Measurements from ENCODE around the gene SUPT20HL1.
"Not testable (repeated sequence)": the region's sequence is repeated elsewhere in the genome, so short reads cannot be mapped to it uniquely, and the experiment has no call there.

The SUPT20HL1 gene

DNA sequence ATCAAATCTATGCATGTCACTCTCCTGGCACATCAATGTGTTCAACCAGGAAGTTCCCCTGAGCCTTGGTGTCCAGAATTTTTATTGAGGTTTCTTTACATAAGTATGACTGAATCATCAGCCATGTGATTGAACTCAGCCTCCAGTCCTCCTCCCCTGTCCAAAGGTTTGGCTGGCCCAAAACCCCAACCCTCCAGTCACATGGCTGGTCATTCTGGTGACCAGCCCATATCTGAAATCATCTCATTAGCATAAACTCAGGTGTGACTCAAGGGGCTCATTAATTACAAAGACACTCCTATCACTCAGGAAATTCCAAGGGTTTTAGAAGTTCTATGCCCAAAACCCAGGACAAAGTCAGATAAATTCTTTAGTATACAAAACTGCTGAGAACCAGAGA is 26.0 kb upstream of the SUPT20HL1 start:
- Histone ChIP-seq H3K36me3 (ENCODE audit: insufficient read depth, low read length) (no peaks in the 10 kb centered on the region), H3K9me3 (ENCODE audit: insufficient read depth, low read depth, low read length) (no peaks in the 10 kb centered on the region), H3K9ac (ENCODE audit: low read depth, low read length) (no peak overlapping the region), H3K27me3 (ENCODE audit: insufficient read depth, low read length) (no peaks in the 10 kb centered on the region), H3K4me1 (ENCODE audit: insufficient read depth, low read length) (no peaks in the 10 kb centered on the region), H3K4me3 (ENCODE audit: low read length) (no peak overlapping the region), H3K27ac (ENCODE audit: low read depth, low read length) (no peak overlapping the region)

DNA sequence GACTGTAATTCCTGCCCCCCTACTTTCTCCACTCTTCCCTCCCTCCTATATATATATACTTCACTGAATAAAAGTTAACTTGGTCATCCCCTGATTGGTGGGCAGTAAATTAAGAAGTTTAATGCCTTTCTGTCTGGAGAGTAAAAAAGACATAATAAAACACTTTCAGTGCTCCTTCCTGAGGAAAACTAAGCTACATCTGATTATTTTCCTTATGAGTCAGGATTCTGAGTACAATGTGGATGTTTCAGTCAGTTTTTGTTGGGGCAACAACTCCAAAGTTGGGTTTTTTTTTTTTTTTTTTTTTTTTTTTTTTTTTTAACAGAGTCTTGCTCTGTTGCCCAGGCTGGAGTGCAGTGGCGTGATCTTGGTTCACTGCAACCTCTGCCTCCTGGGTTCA is 24.6 kb upstream of the SUPT20HL1 start:
- Histone ChIP-seq H3K9me3 (ENCODE audit: insufficient read depth, low read depth, low read length) (no peaks in the 10 kb centered on the region), H3K27ac (ENCODE audit: low read depth, low read length) (no peak overlapping the region), H3K4me3 (ENCODE audit: low read length) (no peak overlapping the region), H3K27me3 (ENCODE audit: insufficient read depth, low read length) (no peaks in the 10 kb centered on the region), H3K9ac (ENCODE audit: low read depth, low read length) (no peak overlapping the region), H3K36me3 (ENCODE audit: insufficient read depth, low read length) (no peaks in the 10 kb centered on the region), H3K4me1 (ENCODE audit: insufficient read depth, low read length) (no peaks in the 10 kb centered on the region)
- WGBS: 82% methylated on average over 1 of the region's 1 CpG

DNA sequence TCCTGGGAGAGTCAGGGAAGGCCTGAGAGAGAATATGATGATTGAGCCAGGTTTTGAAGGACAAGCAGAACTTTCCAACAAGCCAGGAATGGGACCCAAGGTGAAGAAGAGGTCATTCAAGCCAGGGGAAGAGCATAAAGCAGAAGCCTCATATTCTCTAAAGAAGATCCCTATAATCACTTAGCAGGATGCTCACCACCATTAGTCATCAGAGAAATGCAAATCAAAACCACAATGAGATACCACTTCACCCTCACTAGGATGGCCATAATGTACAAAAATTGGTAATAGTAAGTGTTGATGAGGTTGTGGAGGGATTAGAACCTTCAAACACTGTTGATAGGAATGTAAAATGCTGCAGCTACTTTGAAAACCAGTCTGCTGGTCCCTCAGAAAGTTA is 20.5 kb upstream of the SUPT20HL1 start:
- no peak overlapping the region for H3K9ac ChIP-seq (ENCODE audit: low read depth, low read length)
- H3K9me3 ChIP-seq (ENCODE audit: insufficient read depth, low read depth, low read length): no peaks in the 10 kb centered on the region
- no peaks in the 10 kb centered on the region for H3K4me1 ChIP-seq (ENCODE audit: insufficient read depth, low read length)
- H3K36me3 ChIP-seq (ENCODE audit: insufficient read depth, low read length): no peaks in the 10 kb centered on the region
- no peaks in the 10 kb centered on the region for H3K27me3 ChIP-seq (ENCODE audit: insufficient read depth, low read length)
- H3K4me3 ChIP-seq (ENCODE audit: low read length): no peak overlapping the region
- H3K27ac ChIP-seq (ENCODE audit: low read depth, low read length): no peak overlapping the region

DNA sequence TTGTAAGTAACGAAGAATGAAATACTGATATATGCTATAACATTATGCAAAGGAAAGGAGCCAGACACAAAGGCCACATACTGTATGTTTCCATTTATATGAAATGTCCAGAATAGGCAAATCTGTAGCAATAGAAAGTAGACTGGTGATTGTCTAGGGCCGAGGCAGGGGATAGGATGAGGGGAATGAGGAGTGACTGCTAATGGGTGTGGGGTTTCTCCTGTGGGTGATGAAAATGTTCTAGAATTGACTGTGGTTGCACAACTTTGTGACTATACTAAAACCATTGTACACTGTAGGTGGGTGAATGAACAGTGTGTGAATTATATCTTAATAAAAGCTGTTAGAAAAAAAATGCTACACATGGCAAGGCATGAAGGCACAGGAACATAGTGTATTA is 19.9 kb upstream of the SUPT20HL1 start:
- Histone ChIP-seq H3K27ac (ENCODE audit: low read depth, low read length) (no peak overlapping the region), H3K9ac (ENCODE audit: low read depth, low read length) (no peak overlapping the region), H3K36me3 (ENCODE audit: insufficient read depth, low read length) (no peaks in the 10 kb centered on the region), H3K4me1 (ENCODE audit: insufficient read depth, low read length) (no peaks in the 10 kb centered on the region), H3K9me3 (ENCODE audit: insufficient read depth, low read depth, low read length) (no peaks in the 10 kb centered on the region), H3K27me3 (ENCODE audit: insufficient read depth, low read length) (no peaks in the 10 kb centered on the region), H3K4me3 (ENCODE audit: low read length) (no peak overlapping the region)
- 100% methylated on average over 1 of the region's 2 CpGs for WGBS

DNA sequence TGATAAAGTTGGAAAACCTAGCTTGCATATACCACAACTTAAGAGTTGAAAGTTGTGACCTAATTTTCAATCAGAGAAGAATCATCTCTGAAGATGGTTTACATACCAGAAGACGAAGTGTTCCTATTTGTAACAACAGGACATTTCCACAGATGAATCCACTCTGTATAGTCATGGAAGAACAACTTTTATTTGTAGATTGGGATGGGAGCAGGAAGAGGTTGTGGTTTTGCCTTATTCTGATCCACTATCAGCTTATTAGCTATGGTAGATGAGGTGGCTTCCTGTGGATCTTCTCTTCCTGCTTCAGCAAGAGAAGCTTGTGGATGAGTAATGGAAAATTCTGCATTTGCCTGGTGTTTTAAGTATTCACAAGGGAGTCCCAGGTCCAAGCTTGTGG is 18.6 kb upstream of the SUPT20HL1 start:
- no CpG with 5 or more reads among the region's 1 CpG for WGBS
- no peaks in the 10 kb centered on the region for H3K9me3 ChIP-seq (ENCODE audit: insufficient read depth, low read depth, low read length)
- no peaks in the 10 kb centered on the region for H3K36me3 ChIP-seq (ENCODE audit: insufficient read depth, low read length)
- H3K27ac ChIP-seq (ENCODE audit: low read depth, low read length): no peak overlapping the region
- H3K27me3 ChIP-seq (ENCODE audit: insufficient read depth, low read length): no peaks in the 10 kb centered on the region
- H3K9ac ChIP-seq (ENCODE audit: low read depth, low read length): no peak overlapping the region
- H3K4me3 ChIP-seq (ENCODE audit: low read length): no peak overlapping the region
- H3K4me1 ChIP-seq (ENCODE audit: insufficient read depth, low read length): no peaks in the 10 kb centered on the region

DNA sequence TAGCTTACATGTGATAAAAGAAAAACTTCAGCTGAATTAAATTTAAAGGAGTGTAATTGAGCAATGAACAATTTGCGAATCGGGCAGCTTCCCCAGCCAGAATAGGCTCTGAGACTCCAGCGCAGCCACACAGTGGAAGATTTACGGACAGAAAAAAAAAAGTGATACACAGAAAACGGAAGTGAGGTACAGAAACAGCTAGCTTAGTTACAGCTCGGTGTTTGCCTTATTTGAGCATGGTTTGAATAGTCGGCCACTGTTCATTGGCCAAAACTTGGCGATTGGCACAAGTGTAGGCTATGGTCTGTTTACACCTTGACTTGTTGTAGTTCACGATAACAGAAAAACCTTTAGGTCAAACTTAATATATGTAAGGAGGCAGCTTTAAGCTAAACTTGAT is 16.7 kb upstream of the SUPT20HL1 start:
- no peak overlapping the region for H3K9ac ChIP-seq (ENCODE audit: low read depth, low read length)
- H3K4me1 ChIP-seq (ENCODE audit: insufficient read depth, low read length): no peaks in the 10 kb centered on the region
- WGBS: 95% methylated on average over 8 of the region's 9 CpGs
- H3K27me3 ChIP-seq (ENCODE audit: insufficient read depth, low read length): no peaks in the 10 kb centered on the region
- H3K9me3 ChIP-seq (ENCODE audit: insufficient read depth, low read depth, low read length): no peaks in the 10 kb centered on the region
- H3K4me3 ChIP-seq (ENCODE audit: low read length): no peak overlapping the region
- H3K27ac ChIP-seq (ENCODE audit: low read depth, low read length): no peak overlapping the region
- H3K36me3 ChIP-seq (ENCODE audit: insufficient read depth, low read length): no peaks in the 10 kb centered on the region

DNA sequence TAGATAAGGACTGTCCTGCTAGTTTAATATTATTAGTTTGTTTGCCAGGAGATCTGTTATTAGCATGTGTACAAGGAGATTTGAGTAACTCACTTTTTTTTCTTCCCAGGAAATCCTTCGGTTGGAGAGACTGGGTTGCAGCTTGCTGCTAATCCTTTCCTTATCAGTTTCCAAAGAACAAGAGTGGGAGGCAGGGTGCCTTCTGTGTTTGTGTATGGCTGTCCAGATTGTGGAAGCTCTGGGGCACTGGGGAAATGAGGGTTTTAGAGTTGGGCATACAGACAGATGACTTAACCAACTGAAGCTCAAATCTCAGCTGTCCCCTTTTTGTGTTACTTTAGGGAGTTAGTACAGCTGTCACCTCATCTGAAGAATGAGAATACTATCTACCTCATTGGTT is 12.6 kb upstream of the SUPT20HL1 start:
- Histone ChIP-seq H3K27me3 (ENCODE audit: insufficient read depth, low read length) (no peaks in the 10 kb centered on the region), H3K4me1 (ENCODE audit: insufficient read depth, low read length) (no peaks in the 10 kb centered on the region), H3K27ac (ENCODE audit: low read depth, low read length) (no peak overlapping the region), H3K9ac (ENCODE audit: low read depth, low read length) (no peak overlapping the region), H3K36me3 (ENCODE audit: insufficient read depth, low read length) (no peaks in the 10 kb centered on the region), H3K4me3 (ENCODE audit: low read length) (no peak overlapping the region), H3K9me3 (ENCODE audit: insufficient read depth, low read depth, low read length) (no peaks in the 10 kb centered on the region)
- WGBS: 80% methylated on average over 1 of the region's 1 CpG

DNA sequence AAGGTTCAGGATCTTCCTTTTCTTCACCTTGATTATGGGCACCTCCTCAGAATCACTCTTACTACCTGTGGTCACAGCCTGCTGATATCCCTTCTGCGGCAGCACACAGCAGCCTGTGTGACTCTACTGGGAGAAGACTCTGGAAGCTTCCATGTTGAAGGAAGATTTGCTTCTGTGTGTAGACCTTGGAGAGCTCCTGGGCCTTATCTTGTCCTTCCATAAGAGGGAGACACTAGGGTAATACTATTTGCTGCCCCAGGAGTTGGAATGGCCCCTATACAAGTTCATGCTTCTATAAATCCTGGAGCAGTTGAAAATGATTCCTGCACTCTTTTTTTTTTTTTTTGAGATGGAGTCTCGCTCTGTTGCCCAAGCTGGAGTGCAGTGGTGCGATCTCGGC is 10.2 kb upstream of the SUPT20HL1 start:
- H3K4me3 ChIP-seq (ENCODE audit: low read length): no peak overlapping the region
- no peaks in the 10 kb centered on the region for H3K27me3 ChIP-seq (ENCODE audit: insufficient read depth, low read length)
- WGBS: 100% methylated on average over 4 of the region's 4 CpGs
- no peaks in the 10 kb centered on the region for H3K36me3 ChIP-seq (ENCODE audit: insufficient read depth, low read length)
- no peaks in the 10 kb centered on the region for H3K4me1 ChIP-seq (ENCODE audit: insufficient read depth, low read length)
- H3K27ac ChIP-seq (ENCODE audit: low read depth, low read length): no peak overlapping the region
- H3K9me3 ChIP-seq (ENCODE audit: insufficient read depth, low read depth, low read length): no peaks in the 10 kb centered on the region
- H3K9ac ChIP-seq (ENCODE audit: low read depth, low read length): no peak overlapping the region

DNA sequence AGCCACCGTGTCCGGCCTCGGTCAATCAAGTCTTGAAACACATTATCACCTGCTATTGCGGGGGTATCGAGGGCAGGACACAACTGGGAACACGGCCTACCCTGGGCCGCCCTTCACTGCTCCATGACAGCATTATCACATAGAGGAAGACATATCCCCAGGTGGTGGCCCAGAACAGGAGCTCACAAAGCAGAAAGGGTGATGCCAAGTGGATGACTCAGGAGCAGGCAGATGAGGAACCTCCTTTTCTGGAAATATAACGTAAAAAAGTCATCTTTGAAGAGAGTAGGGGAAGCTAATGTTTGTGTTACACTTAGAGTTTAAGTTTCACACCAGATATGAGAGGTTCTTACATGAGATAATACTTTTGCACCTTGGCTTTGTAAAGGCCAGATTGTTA is 5.3 kb upstream of the SUPT20HL1 start:
- no peaks in the 10 kb centered on the region for H3K9me3 ChIP-seq (ENCODE audit: insufficient read depth, low read depth, low read length)
- H3K27ac ChIP-seq (ENCODE audit: low read depth, low read length): no peak overlapping the region
- no peaks in the 10 kb centered on the region for H3K4me1 ChIP-seq (ENCODE audit: insufficient read depth, low read length)
- no peaks in the 10 kb centered on the region for H3K27me3 ChIP-seq (ENCODE audit: insufficient read depth, low read length)
- H3K36me3 ChIP-seq (ENCODE audit: insufficient read depth, low read length): no peaks in the 10 kb centered on the region
- H3K9ac ChIP-seq (ENCODE audit: low read depth, low read length): no peak overlapping the region
- H3K4me3 ChIP-seq (ENCODE audit: low read length): no peak overlapping the region
- WGBS: 95% methylated on average over 8 of the region's 8 CpGs

DNA sequence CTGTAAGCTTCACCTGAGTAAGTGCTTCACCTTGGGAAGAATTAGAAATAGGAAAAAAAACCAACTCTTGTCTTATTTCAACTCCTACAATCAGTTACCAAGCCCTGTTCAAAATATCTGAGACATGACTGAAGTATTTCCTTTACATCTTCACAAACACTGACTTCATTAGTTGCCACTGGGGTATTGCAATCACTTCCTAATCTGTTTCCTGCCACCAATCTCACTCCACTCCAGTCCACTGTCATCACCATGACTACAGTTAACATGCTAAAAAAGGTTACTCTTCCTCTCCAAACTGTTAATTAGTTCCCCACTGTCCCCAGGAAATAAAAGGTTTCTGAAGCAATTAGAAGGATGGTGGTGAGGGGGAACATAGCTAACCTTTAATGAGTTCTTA is 3.3 kb upstream of the SUPT20HL1 start:
- H3K9ac ChIP-seq (ENCODE audit: low read depth, low read length): no peak overlapping the region
- H3K27me3 ChIP-seq (ENCODE audit: insufficient read depth, low read length): no peaks in the 10 kb centered on the region
- no peak overlapping the region for H3K27ac ChIP-seq (ENCODE audit: low read depth, low read length)
- no peaks in the 10 kb centered on the region for H3K9me3 ChIP-seq (ENCODE audit: insufficient read depth, low read depth, low read length)
- no peaks in the 10 kb centered on the region for H3K4me1 ChIP-seq (ENCODE audit: insufficient read depth, low read length)
- no peak overlapping the region for H3K4me3 ChIP-seq (ENCODE audit: low read length)
- H3K36me3 ChIP-seq (ENCODE audit: insufficient read depth, low read length): no peaks in the 10 kb centered on the region

DNA sequence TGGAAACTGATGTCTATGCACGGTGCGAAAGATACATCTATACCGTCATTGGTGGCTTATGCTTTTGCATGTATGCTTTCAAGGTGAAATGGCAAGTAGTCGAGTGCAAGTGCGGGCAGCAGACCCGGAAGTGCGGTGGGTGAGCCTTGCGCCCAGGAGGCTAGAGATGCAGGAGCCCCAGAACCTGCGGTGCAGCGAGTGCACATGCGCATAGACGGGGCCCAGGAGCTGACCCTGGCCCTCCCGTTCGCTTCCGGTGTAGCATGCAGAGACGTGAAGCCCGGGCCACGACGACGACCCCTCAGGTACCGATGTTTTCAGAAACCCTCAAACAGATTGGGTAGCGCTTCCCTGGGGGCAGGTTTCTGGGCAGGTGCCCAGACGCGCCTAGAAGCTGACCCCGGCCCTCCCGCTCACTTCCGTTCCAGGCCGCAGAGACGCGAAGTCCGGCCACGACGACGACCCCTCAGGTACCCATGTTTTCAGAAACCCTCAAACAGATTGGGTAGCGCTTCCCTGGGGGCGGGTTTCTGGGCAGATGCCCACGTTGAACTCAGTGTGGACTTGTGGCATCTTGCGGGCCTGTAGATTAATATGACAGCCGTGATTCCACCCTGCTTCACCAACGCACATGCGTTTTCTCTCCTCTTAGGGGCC is 1.8 kb downstream of the SUPT20HL1 start:
- H3K9me3 ChIP-seq (ENCODE audit: insufficient read depth, low read depth, low read length); H3K9ac ChIP-seq (ENCODE audit: low read depth, low read length); H3K4me1 ChIP-seq (ENCODE audit: insufficient read depth, low read length); H3K27ac ChIP-seq (ENCODE audit: low read depth, low read length); H3K36me3 ChIP-seq (ENCODE audit: insufficient read depth, low read length); H3K4me3 ChIP-seq (ENCODE audit: low read length); H3K27me3 ChIP-seq (ENCODE audit: insufficient read depth, low read length): not testable (repeated sequence)
- WGBS: 95% methylated on average over 38 of the region's 41 CpGs

DNA sequence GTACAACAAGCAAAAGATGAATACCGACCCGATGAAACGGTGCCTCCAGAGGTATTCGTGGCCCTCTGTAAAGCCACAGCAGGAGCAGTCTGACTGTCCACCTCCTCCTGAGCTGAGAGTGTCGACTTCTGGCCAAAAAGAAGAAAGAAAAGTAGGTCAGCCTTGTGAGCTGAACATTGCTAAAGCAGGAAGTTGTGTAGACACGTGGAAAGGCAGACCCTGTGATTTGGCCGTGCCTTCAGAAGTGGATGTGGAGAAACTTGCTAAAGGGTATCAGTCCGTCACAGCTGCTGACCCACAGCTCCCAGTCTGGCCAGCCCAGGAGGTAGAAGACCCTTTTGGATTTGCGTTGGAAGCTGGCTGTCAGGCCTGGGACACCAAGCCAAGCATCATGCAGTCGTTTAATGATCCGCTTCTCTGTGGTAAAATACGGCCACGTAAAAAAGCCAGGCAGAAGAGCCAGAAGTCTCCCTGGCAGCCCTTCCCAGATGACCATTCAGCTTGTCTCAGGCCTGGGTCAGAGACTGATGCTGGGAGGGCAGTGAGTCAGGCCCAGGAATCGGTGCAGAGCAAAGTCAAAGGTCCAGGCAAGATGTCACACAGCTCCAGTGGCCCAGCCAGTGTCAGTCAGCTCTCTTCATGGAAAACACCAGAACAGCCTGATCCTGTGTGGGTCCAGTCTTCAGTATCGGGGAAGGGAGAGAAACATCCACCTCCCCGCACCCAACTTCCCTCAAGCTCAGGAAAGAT is 3.2 kb downstream of the SUPT20HL1 start:
- not testable (repeated sequence) for H3K27me3 ChIP-seq (ENCODE audit: insufficient read depth, low read length); H3K36me3 ChIP-seq (ENCODE audit: insufficient read depth, low read length); H3K9ac ChIP-seq (ENCODE audit: low read depth, low read length); H3K4me1 ChIP-seq (ENCODE audit: insufficient read depth, low read length); H3K9me3 ChIP-seq (ENCODE audit: insufficient read depth, low read depth, low read length); H3K27ac ChIP-seq (ENCODE audit: low read depth, low read length); H3K4me3 ChIP-seq (ENCODE audit: low read length)
- 93% methylated on average over 11 of the region's 16 CpGs for WGBS

Measured in HUES64 (cell line).